Hematopoietic multipotent progenitor cell (in vitro differentiated cells): ENCODE results near the gene C19orf67. TPM values are rescaled to one million over a fixed set of nuclear protein-coding genes. Genes with fewer than 3 reads are reported as not detected.
A peak's percentile ranks its signal among the peaks of the same experiment; 100 is the strongest.

Experiments
- DNase-seq, 3 donors: peaks; one replicate each; pipeline ENCODE4 v3.0.0-alpha.2; 2011 to 2015; ENCODE audit warnings: low read depth in 2 of 3, low spot score in 2 of 3
- total RNA-seq: library from RNA; depleted of rRNA; stranded (reverse); fragments of >200 nt; gene quantifications from one replicate; pipeline ENCODE4 v1.2.3, GENCODE V29; 2012

The C19orf67 gene
- total RNA-seq, 1 donor = not detected

- peak; percentile 50 to 91 (median 90) for DNase-seq
Measured at GRCh38 chr19:14031719-14032480, 53.7 kb downstream of the C19orf67 start, which contains the start of gene IL27RA. TSS of gene IL27RA (plus strand) at chr19:14031762. CDS start at chr19:14031873, 111 bp downstream.

Other genes starting within 250 kb of the C19orf67 start
- gene NANOS3, start 208.6 kb downstream of the C19orf67 start, total RNA-seq = 2.7 TPM
- 2.4 TPM for gene BRME1, start 179.7 kb downstream of the C19orf67 start, total RNA-seq
- gene CC2D1A, start 179.6 kb downstream of the C19orf67 start, total RNA-seq = 17.5 TPM
- under 0.01 TPM for gene PODNL1, start 147.4 kb downstream of the C19orf67 start, total RNA-seq
- gene DCAF15, start 133.3 kb downstream of the C19orf67 start, total RNA-seq = 61.9 TPM
- gene RFX1, start 79.5 kb downstream of the C19orf67 start, total RNA-seq = 20.2 TPM
- not detected for gene RLN3, start 57.6 kb downstream of the C19orf67 start, total RNA-seq
- 41.2 TPM for gene IL27RA, start 54.0 kb downstream of the C19orf67 start, total RNA-seq
- gene PALM3, start 23.7 kb downstream of the C19orf67 start, total RNA-seq = not detected
- gene MISP3, start 13.0 kb downstream of the C19orf67 start, total RNA-seq = 1.1 TPM
- gene SAMD1, start 5.0 kb upstream of the C19orf67 start, total RNA-seq = 35.5 TPM
- 19.4 TPM for gene PRKACA, start 32.0 kb upstream of the C19orf67 start, total RNA-seq
- 15.6 TPM for gene ASF1B, start 50.8 kb upstream of the C19orf67 start, total RNA-seq
- 32.0 TPM for gene ADGRL1, start 120.4 kb upstream of the C19orf67 start, total RNA-seq